Skin epidermis (tissue), 12 donors: ENCODE measurements around the gene LONRF2.

Experiments used
- H3K27ac ChIP-seq, 21 experiments: fragments of 200-600 bp; sonication (generic) in 11 of 21; one replicate each; pipeline ENCODE4 v1.5.0; 2020; ENCODE audit warnings: mild to moderate bottlenecking in 3 of 21, inconsistent platforms in 2 of 21, moderate library complexity in 2 of 21
- H3K4me3 ChIP-seq, 7 experiments: fragments of 200-600 bp; sonication (generic) in 2 of 7; one replicate each; pipeline ENCODE4 v1.5.0; 2020; ENCODE audit warnings: inconsistent platforms in 2 of 7, mild to moderate bottlenecking in 2 of 7, moderate library complexity in 1 of 7

Gene LONRF2

DNA sequence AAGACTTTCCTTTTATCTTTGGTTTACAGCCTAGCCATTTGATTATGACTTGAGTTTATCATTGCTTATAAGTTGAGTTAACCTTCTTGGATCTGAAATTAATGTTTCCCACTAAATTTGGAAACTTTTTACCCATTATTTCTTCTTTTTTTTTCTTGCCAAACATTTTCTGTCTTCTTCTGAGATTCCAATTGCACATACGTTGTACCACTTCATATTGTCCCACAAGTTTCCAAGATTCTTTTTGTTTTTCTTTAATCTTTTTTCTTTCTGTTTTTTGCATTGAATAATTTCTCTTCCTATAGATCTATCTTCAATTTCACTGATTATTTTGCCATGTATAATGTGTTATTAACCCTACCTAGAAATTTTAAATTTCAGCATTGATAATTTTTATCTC, 18.6 kb downstream of the LONRF2 start:
- H3K4me3 ChIP-seq, result no peak overlapping the region
- H3K27ac ChIP-seq, result no peak overlapping the region

GRCh38 chr2:100302585-100302892, 19.8 kb downstream of the LONRF2 start:
- Histone ChIP-seq H3K4me3 (no peak overlapping the region), H3K27ac (no peak overlapping the region)

DNA sequence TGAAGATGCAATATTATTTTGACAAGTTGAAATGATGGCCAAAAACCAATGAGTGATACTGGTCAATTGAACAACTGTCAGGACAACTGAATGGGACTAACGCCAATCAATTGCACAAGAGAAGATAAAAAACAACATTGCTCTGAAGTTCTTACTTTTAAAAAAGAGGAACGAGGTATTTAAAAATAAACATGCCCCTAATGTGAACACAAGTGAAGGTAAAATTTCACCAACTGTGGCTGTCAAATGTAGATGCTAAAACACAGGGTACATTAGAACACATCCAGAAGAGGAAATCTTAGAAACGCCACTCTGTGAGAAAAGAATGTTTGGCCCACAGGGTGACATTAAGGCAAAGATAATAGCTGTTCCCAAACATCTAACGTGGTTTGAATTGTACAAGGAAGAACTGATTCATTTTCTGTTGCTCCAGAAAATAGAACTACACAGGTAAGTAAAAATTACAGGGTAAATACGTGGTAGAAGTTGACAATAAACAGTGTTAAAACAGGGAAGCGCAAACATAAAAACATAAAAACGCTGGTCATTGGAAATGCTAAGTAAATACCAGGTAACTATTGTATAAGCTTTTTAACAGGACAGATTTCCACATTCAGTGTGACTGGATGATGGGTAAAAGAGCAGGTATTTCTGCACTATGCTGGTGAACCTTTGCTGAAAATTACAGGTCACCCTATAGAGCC, 20.3 kb downstream of the LONRF2 start:
- H3K27ac ChIP-seq, result no peak overlapping the region

DNA sequence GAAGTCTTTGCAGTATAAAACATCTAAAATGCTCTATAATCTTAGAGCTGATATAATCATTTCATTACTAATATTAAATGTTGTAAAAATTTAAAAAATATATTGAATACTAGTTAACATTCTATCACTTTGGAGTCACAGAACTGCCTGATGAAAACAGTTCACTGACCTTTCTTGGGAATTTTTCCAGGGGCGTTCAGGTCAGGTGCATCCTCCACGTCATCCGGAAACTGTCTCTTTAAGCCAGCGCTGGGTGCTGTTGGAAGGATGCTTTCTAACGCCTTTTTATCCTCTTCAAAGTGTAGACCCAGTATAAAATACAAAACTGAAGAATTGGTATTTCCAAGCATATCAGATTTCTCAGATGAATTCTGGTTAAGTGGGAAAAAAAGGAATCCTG, 22.8 kb downstream of the LONRF2 start:
- no peak overlapping the region for H3K4me3 ChIP-seq
- no peak overlapping the region for H3K27ac ChIP-seq

More for the DNA sequence above, 20.3 kb downstream of the LONRF2 start:
- no peak overlapping the region for H3K4me3 ChIP-seq

- no peak overlapping the region for H3K4me3 ChIP-seq
- no peak overlapping the region for H3K27ac ChIP-seq
Observed at GRCh38 chr2:100297511-100297910, 24.8 kb downstream of the LONRF2 start.

DNA sequence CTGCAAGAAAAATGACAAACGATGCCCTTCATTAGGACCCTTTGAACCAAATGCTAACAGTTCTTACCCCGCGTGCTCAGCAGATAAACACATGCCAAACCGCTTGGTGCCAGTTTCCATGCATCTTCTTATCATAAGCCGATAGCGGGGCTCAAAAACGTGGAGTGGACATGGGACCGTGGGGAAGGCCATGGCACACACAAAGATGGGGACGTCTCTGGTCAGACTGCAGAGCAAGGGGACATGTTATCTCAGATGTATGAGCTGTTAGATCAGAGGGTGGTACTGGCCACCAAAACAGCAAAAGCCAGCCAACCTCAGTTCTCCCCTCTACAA, 28.2 kb downstream of the LONRF2 start:
- no peak overlapping the region for H3K27ac ChIP-seq
- no peak overlapping the region for H3K4me3 ChIP-seq

DNA sequence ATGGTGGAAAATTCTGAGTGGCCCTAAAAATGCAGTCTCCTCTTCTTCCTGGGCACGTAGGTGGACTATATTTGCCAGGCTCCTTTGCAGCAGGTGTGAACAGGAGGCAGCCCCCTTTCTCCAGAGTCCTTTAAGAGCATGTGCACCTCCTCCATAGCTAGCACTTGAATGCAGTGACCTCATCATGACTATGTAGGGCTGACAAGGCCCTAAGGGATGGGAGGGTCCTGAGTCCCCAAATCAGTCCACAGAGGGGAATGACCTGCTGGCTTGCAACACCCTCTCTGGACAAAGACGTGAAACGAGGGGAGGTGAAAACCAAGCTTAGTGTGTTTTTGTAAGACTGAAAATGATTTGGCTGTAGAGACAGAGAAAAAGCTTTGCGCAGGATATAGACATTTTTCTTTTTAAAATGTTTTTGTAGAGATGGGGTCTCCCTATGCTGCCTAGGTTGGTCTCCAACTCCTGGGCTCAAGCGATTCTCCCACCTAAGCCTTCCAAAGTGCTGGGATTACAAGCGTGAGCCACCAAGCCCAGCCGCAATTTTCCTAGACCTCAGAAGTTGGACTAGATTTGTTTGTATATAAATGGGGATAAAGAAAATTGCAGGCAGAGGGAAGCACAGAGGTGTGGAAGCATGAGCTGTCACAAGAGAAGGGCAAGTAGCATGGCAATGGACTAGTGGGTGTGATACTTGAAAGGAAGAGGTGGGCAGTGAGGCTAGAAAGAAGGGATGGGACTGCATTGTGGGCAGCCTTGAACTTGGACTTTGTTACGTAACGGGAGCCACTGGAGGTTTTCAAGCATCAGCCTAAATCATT, 28.8 kb downstream of the LONRF2 start:
- no peak overlapping the region for H3K4me3 ChIP-seq
- no peak overlapping the region for H3K27ac ChIP-seq

GRCh38 chr2:100292022-100292580, 30.2 kb downstream of the LONRF2 start:
- no peak overlapping the region for H3K4me3 ChIP-seq
- peak overlapping the region in 16 of 21 experiments; percentile 5 to 82 (median 60) for H3K27ac ChIP-seq

DNA sequence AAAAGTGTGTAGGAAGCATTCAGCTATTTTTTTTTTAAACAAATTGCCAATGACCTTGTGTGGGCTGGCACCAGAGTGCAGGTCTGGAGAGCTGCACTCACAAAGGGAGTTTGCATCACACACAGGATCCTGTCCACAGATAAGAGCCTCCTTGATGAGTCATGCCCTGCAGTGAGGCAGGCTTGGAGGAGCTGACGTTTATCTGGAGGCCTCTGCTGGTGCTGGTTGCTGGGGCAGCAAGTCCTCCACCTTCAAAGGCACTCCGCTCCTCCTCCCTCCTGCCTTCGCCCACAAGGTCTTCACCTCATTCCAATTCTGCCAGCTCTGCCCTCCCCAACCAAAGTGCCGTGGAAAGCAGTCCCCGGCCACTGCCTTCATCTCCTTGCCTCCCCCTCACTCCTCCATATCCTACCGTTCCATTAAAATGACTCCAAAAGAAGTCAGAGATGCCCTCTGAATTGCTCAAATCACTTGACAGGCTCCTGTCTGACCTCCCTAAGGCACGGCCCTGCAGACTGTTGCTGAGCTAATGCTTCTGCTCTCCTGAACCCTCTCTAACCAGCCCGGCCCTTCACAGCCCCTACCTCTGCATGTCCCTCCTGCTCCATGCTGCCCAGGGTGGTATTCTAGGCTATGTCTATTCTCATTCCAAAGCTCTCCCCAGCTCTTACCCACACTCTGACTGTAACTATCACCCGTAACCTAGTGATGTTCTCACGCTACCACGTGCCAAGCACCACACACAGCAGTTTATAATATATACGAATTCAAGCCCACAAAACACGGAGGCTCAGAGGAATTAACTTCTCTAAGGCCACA, 30.9 kb downstream of the LONRF2 start:
- H3K27ac ChIP-seq, result peak overlapping the region in 17 of 21 experiments; percentile 5 to 82 (median 59)

DNA sequence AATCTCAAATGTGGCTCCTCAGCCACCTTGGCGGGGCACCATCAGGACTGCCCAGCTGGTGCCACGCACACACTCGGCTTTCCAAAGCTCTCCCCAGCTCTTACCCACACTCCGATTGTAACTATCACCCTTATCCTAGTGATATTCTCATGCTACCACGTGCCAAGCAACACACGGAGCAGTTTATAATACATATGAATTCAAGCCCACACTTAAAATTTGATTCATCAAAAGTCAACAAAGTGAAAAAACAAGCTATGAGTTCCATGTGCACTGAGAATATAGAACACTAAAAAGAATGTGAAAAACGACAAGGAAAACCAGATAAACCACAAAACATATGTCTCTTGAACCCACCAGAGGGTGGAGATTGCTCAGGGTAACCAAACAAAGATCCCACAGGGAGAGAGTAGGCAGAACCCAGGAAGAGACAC, 31.6 kb downstream of the LONRF2 start:
- H3K27ac ChIP-seq, result peak overlapping the region in 3 of 21 experiments; percentile 16 to 82 (median 51)
- H3K4me3 ChIP-seq, result no peak overlapping the region

More for the DNA sequence above, 30.9 kb downstream of the LONRF2 start:
- H3K4me3 ChIP-seq, result no peak overlapping the region

GRCh38 chr2:100289020-100289419, 33.3 kb downstream of the LONRF2 start:
- no peak overlapping the region for H3K4me3 ChIP-seq
- no peak overlapping the region for H3K27ac ChIP-seq

- no peak overlapping the region for H3K4me3 ChIP-seq
- no peak overlapping the region for H3K27ac ChIP-seq
Observed at GRCh38 chr2:100286318-100286717, 36.0 kb downstream of the LONRF2 start.

DNA sequence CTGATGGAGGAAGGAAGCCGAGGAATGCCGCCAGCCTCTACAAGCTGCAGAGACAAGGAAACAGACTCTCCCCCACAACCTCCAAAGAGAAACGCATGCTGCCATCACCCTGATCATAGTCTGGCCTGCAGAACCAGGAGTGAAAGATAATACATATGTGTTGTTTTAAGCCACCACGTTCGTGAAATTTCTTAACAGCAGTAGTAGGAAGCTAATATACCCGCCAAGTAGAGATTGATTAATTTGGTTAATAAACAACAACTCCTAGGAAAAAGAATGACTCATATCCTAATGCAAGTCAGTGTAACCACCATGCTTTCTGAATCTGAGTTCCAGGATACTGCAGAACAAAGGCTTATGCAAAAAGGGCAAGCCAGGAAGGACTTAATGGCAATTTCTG, 36.6 kb downstream of the LONRF2 start:
- Histone ChIP-seq H3K4me3 (no peak overlapping the region), H3K27ac (no peak overlapping the region)

DNA sequence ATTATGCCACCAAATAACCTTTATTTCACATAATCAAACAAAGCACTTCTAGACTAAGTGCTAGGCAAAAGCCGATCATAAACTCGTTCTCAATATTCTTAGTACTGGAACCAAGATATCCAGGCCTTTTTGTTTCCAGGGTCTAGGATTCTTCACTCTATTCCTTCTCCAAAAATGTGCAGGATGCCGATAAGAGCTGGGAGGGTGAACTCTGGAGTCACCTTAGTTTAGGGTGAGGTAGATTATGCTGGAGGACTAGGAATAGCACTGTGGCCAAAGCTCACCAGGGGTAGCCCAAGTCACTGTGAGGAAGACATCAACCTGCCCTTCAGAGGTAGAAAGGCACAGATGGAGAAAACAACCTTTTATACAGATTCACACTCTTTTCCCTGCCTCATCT, 37.3 kb downstream of the LONRF2 start:
- H3K27ac ChIP-seq, result no peak overlapping the region
- H3K4me3 ChIP-seq, result no peak overlapping the region

GRCh38 chr2:100283724-100284501, 38.4 kb downstream of the LONRF2 start:
- no peak overlapping the region for H3K4me3 ChIP-seq
- no peak overlapping the region for H3K27ac ChIP-seq

DNA sequence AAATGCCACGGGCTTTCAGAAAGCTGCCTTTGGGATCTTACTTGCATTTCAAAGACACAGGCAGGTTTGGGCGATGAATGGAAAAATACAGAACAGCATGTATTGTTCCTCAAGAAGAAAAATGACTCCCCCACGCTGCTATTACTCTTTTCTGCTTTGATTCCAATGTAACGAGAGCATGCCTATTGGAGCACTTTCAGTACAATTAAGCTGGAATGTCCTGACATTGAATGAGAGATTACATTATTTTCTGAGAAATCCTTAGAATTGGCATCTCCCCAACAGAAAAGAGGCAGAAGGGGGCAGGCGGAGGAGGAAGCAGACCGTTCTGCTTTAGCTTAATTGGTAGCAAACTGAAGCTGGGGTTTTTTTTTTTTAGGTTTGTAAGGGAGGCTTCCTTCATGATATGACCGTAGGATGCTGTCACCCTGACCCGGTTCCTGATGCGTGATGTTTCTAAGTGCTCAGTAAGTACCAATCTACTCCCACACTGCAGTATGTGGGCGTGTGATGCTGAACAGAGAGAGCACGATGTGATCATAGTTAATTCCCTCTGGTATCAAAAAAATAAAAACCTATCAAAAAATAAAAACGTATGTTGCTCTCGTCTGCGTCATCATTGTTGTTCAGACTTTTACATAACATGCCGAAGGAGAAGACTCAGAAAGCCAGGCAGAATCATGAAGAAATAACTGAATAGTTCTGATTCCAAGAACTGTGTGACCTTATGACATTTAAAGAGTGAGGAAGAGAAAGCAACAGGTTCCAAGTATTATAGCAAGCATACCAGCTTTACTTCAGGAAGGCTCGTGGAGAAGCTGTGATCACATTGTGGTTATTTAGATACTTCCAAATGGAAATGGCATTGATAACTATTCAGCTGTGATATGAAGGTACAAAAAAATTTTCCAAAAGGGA, 40.5 kb downstream of the LONRF2 start:
- H3K27ac ChIP-seq, result peak overlapping the region in 1 of 21 experiments; percentile 24

DNA sequence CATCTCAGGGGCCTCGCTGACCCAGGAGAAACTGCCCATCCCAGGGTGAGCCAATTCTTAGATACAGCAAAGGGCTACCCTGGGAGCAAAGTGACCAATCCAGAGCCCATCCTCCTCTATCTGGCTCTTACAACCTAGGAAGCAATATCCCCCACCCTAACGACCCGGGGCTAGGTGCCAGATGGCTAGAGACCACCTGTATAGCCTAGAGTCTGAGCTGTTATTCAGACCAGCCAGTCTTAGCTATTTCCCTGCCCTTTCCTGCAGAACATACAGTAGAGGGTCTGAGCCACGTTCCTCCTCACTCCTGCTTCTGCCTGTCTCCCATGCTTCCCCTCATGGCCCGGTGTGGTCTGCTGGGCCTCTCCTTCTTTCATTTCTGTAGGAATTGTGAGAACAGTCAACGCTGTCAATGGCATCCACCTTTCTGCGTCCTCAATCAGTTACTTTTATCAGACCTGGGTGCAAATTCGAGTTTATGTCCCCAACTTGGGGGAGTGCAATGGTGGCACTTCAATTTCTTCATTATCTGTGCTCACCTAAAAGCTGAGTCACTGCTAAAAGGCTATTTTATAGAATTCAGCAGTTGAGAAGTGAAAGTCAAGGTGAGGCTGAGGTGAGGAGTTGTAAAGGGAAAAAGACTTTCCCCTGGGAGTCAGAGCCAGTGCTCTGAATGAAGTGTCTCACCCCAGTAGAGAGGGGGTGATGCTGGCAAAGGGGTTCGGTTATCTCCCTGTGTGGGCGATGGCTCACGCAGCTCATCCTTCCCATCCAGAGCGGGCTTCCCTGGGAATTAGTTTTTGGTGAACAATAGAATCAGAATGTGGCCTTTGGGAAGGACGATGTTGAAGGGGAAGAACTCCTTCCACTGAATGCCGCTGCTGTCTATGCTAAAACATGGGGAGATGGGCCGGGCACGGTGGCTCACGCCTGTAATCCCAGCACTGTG, 42.4 kb downstream of the LONRF2 start:
- Histone ChIP-seq H3K4me3 (no peak overlapping the region), H3K27ac (no peak overlapping the region)

More for the DNA sequence above, 40.5 kb downstream of the LONRF2 start:
- no peak overlapping the region for H3K4me3 ChIP-seq
